HG03139 (cell line): ENCODE measurements around the gene SLC28A1.
"Not testable (repeated sequence)": the region's sequence is repeated elsewhere in the genome, so short reads cannot be mapped to it uniquely, and the experiment has no call there.

ENCODE experiments used
- ATAC-seq: cut with Tn5 transposase; IDR thresholded peaks from one replicate; pipeline ENCODE4 v1.9.1; 2021; ENCODE audit not compliant: unreplicated experiment

The SLC28A1 gene

DNA sequence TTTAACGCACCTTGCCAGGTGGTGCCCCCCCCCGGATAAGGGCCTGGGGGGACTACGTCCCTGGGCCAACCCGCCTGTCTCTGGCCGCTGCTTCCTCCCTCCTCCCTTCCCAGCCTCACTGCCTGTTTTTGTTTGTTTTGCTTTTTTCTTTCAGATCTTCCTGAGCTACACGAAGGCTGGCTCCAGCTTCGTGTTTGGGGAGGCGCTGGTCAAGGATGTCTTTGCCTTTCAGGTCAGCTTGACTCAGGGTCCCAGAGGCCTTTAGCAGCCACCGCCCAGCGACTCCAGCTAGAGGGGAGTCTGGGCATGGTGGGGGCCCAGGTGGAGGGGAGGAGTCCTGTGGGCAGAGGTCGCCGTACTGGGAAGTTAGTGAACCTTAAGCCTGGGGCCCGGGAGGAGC, 24.1 kb downstream of the SLC28A1 start:
- no peak for ATAC-seq

DNA sequence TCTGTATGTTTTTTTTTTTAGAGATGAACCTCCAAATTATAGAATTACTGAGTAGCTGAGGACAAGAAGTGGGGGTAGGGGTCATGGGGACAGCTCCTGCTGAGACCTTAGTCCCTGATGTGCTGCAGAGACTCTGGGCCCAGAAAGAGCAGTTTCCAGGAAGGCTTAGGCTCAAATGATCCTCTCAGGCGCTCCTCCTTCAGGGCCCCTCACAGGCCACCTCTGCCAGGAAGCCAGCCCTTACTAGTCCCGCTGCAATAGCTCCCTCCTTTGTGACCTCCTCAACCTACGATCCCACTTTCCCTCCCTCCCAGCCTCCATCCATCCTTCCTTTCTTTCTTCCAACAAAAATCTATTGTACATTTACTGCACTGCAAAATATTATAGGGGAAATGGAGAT, 24.6 kb downstream of the SLC28A1 start:
- ATAC-seq, result no peak

DNA sequence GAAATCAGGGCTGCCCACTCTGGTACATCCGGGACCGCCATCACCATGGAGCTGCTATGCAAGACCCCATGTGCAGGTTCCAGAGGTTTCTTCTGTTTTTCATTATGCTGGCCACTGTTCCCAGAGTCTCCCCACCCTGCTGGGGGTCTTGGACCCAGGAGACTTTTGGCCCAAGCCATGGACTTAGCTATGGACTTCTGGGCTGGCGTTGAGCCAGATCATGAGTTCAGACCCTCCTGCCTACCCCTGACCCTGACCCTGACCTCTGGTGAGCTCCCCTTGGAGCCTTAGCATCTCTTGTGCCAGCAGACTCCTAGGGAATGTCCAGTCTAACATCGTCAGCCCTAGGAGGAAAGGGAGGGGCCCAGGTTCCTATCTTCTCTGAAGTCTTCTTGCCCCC, 25.3 kb downstream of the SLC28A1 start:
- ATAC-seq, result no peak

DNA sequence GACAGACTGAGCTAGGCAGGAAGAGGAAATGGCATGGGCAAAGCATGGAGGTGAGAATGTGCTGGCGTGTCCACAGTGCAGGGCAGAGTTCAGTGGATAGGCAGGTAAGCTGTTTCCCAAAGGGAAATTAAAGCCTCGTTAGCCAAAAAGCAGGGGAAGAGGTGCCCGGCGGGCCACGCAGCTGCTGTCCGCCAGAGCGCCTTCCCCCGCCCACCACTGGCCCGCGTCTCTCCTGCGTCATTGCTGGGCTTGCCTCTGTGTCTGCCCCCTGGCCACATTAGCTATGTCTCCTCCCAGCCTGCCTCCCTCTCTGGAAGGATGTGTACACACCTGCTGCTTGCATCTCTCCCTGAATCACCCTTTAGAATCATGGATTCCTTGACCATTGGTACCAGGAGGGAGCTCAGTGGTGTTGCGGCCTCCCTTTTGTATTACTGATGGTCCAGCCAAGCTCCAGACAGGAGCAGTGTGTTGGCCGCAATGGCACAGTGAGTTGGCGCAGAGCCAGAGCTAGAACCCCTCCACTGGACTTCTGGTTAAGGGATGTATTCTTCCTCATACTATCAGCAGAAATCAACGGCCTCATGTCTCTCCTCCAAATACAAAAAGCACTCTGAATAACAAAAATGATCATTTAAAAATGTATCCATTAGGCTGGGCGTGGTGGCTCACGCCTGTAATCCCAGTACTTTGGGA, 26.6 kb downstream of the SLC28A1 start:
- ATAC-seq, result no peak

DNA sequence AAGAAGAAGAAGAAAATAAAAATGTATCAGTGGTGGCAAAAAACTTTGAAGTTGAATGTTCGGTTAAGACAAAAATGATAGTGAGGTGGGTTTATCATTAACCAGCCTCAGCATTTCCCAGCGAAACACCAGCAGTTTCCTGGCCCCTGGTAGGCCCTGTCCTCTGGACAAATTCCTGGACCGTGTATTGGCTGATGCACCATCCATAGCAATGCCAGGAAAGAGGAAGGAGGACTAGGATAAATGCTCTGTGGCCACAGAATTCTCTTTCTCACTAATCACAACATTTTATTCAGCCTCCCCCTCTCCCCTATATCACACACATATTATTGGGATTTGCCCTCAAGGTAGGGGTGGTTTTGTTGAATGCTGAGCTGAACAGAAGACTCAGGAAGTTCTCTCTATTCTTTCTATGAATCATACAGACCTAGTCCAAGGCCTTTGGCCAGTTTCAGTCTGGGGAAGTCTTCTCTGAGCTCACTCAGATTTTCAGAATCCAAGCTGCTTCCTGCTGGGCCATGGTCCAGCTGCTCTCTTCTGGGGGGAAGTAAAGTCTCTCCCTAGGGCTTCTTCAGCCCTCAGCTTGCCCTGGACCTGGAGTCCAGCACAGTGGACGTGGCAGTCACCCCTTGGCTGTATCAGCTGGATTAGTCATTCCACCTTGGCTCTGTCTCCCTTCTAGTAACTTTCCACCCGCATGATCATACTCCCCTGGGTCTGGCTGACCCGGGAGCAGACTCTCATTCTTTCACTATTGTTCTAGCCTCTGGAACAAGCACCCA, 27.6 kb downstream of the SLC28A1 start:
- ATAC-seq, result no peak

DNA sequence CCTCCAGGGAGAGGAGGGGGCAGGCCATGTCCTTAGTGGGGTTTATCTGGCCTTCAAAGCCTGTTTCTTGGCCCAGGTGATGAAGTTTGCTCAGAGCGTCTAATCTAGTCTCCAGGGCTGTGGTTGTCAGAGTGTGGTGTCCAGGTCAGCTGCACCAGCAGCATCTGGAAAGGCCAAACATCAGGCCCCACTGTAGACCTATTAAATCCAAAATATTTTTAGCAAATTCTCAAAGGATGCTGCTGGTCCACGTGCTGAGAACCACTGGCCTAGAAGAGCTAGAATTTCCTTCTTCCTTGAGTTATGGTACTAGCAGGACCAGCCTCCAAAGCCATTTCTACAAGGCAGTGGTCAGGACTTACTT, 28.9 kb downstream of the SLC28A1 start:
- no peak for ATAC-seq

DNA sequence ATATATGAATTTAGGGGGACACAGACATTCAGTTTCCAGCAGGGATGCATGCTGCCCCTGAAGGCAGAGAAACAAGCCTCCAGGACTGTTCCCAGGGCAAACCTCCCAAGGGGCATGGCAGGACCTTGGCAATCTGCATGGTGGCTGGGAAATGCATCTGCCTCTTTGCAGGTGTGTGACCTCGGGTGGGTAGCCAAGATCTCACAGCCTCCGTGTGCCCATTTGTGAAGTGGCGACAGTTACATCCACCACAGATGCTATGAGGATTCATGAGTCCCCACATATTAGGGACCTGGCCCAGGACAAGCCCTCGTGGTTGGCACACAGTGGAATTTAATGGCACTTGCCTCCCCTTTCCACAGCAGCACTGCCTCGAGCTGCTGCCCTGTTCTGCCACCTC, 29.9 kb downstream of the SLC28A1 start:
- no peak for ATAC-seq

DNA sequence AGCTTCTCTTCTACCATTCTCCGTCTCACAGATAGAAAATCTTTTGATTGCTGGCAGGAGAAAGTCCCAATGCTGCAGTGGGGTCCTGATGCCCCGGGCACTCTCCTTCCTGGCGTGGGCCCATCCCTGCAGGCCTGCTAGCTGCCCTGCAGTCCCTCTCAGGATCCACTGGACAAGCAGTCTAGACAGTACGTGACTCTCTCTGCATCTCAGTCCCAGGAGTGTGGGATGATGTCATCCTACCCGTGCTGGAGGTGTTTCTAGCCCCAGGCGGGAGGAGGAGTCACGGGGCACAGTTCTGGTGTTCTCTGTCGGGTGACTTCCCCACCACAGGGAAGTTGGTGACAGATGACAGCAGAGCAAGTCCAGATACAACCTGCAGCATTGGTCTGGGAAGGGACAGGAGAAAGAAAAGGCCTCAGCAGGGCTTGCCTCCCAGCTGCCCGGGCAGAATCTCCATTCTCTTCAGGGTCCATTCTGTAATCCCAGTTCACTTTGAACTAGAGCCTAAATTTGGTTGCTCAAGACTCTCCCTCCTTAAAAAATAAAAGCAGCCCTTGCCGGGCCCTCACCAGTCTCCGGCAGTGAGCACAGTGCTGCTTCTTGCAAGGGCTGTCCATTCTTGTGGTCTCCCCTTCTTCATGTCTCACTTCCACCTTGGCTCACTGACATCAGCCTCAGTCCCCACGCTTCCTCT, 30.6 kb downstream of the SLC28A1 start:
- ATAC-seq, result peak; percentile 98

DNA sequence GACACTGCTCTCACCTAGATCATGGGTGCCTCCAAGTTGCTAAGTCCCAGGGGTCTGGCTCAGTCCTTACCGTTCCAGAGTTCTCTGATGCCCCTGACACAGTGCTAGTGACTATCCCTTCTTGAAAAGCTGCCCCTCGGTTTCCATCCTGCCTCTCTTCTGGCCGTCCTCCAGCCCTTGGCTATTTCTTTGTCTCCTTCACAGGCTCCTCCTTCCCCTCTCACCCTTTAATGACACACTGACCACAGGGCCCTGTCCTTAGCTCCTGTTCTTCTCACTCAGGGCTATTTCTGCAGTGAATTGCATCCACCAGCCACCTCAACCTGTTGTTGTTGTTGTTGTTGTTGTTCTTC, 31.1 kb downstream of the SLC28A1 start:
- no peak for ATAC-seq

DNA sequence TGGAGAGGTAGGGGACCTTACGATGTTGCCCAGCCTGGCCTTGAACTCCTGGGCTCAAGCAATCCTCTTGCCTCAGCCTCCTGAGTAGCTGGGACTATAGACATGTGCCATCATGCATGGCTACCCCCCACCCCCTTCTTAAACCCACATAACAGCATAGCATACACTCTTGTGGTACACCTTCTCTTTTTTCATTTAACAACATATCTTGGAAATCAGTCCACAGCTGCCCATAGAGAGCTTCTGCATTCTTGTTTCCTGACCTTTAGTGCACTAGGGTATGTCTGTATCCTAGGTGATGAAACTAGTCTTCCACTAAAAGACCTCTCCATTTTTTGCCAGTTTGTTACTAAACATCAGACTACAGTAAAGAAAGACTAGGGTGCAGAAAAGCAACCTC, 33.0 kb downstream of the SLC28A1 start:
- no peak for ATAC-seq

DNA sequence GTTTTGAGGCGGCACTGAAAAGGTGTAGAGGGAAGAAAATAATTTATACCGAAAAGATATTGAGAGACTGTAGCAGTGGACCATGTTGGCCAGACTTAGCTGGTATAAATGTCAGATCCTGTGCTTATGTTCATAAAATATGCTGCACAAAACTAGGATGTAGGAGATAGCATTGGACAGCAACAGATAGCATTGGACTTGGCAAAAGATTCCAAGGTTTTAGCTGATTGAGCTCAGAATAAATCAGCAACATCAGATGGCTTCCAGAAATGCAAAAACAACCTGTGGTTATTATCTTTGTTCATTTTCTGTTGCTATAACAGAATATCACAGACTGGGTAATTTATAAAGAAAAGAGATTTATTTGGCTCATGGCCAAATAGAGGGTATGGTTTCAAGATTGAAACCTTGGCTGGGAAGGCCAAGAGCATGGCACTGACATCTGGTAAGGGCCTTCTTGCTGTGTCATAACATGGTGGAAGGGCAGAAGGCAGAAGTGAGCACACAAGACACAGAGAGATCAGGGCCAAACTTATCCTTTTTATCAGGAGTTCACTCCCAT, 34.7 kb downstream of the SLC28A1 start:
- no peak for ATAC-seq

DNA sequence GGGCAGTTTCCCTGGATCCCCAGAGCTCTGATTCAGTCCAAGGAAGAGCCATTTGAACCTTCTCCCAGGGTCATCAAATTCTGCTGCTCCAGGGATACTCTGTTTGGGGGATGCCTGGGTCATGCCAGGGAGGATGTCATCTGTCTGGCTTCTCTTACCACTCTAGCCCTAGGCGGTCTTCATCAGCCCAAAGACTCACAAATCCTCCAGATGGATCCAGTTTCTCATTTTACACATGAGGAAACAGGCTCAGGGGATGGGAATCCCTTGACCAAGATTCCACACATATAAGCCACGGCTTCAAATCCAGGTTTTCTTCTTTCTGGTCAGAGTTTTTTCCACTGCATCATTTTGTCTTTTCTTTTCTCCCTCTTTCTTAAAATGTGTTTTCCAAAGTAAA, 36.7 kb downstream of the SLC28A1 start:
- no peak for ATAC-seq

DNA sequence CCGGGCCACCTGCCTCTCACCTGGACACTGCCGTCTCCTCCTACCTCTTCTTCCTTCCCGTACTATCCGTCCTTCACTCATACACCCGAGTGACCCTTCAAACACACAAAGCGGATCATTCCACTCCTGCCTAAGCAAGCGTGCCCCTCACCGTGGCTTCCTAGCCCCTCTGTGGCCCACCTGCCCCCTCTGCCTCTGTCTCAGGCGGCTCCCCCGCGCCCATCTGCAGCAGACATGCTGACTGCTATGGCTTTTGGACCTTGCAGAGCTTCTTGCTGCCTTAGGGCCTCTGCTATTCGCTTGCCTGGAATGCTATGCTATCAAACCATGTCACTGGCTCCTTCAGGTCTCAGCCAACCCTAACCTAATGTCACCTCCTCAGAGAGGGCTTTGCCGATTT, 38.1 kb downstream of the SLC28A1 start:
- no peak for ATAC-seq

DNA sequence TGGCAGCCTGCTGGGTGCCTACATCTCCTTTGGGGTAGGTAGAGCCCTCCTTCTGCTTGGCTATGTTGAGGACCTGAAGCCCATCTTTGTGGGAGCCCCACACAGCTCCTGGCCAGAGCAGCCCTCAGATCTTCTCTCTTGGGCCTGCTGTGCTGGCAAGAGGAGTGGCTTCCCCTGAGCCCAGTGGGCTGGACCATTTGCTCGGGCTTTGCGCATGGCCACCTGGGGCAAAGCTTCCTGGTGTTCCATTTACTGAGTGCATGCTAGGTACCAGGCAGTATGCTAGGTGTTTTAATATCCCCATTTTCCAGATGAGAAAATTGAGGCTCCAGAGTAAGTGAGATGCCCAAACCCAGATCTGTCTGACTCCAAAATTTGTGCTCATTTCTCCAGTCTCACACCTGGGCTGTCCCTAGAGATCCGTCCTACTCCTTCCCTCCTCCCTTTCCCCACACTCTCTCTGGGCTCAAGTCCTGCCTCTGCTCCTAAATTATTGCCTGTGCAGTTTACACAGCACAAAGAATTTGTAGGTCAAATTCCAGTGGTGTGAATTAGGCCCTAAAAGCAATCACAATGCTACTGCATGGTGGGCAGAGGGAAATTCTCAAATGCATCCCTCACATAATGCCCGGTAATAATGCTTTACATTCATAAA, 39.7 kb downstream of the SLC28A1 start:
- ATAC-seq, result no peak

DNA sequence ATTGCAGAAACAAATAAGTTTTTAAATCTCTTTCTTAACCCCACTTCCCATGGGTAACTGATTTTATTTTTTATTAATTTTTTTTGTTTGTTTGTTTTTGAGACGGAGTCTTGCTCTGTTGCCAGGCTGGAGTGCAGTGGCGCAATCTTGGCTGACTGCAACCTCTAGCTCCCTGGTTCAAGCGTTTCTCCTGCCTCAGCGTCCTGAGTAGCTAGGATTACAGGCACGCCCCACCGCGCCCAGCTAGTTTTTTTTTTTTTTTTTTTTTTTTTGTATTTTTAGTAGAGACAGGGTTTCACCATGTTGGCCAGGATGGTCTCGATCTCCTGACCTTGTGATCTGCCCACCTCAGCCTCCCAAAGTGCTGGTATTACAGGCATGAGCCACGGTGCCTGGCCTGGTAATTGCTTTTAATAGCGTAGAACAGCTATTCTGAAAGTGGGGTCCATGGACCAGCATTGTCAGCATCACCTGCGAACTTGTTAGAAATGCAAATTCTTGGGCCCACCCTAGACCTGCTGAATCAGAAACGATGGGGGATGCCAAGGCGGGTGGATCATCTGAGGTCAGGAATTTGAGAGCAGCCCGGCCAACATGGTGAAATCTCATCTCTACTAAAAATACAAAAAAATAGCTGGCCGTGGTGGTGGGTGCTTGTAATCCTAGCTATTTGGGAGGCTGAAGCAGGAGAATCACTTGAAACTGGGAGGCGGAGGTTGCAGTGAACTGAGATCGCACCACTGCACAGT, 40.5 kb downstream of the SLC28A1 start:
- ATAC-seq, result not testable (repeated sequence)

DNA sequence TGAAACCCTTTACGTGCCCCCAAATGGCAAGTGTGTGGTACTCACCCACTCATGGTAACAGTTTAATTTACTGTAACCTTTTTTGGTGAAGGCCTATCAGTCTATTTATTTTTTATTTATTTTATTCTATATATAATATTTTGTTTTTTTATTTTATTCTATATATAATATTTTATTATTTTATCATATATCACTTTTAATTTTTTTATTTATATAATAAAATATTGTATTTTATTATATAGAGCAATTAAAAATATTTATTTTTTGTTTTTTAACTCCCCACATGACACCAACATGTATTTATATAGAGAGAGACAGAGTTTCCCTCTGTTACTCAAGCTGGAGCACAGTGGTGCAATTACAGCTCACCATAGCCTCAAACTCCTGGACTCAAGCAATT, 41.4 kb downstream of the SLC28A1 start:
- no peak for ATAC-seq

DNA sequence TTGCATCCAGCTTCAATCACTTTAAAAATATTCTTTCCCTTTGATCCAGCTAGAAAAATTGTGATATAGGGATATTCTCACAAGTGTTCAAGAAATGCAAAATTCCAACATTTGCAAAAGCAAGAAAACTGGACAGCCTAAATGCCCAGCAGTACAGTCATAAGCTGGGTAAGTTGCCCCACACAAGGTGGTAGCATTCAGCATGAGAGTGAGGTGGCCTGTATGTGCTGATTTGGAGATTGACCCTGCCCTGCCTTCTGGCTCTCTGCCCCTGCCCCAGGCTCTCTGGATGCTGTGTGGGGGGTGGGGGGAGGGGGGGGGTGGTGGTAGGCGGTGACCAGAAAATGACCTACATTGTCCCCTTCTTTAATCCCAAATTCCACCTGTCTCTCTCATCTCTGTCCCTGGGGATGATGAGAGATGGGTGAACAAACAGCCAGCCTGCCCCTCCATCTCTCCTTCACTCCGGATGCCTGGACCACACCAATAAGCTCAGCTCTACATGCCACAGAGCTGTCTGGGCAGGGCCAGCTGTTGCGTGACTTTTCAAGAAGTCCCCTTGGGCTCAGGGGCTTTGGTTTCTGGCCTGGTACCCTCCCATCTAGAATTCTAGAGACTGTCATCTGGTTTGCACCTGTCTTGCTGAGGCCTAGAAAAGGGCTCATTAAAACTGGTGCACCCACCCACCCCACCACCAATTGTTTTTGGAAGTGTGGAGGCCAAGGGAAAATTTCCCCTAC, 42.2 kb downstream of the SLC28A1 start:
- ATAC-seq, result no peak

DNA sequence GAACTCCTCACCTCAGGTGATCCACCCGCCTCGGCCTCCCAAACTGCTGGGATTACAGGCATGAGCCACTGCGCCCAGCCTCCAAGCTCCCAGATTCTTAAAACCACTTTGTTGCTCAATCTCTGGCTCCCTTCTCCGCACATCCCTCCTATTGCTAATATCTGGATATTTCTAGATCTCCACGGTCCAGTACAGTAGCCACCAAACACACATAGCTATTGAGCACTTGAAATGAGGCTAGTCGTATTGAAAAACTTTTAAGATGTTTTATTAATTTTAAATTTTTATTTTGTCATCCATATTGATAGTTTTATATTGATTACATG, 44.3 kb downstream of the SLC28A1 start:
- ATAC-seq, result no peak

DNA sequence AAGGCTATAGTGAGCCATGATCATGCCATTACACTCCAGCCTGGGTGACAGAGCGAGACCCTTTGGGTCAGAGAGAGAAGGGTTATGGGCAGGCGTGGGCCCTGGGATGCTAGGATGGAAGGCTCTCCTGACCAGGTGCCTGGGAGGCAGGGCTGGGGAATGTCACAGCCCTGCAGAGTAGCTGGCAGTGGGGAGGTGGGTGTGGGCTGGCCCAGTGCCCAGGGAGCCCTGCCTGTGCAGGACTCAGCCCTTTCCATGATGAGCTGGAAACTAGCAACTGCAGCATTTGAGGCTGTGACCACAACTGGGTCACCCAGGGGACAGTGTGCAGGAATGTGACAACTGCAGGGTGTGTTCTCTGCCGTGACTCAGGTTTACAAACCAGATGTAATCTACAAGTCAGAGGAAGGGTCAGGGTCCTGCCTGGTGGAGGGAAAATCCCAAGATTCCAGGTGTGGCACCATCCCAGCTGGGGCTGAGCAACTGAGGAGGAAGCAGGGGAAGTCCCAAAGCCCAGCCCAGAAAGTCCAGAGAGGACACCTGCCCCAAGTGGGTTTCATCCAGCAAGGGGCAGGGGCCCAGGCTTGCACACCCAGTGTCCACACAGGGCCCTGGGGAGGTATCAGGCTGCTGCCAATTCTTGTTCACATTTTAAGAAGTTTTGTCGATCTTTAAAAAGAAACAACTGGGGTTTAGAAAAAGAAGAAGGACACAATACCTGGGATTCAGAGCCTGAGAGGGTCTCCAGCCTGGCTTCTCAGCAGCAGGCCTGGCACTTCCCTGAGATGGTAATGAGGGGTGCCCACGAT, 45.5 kb downstream of the SLC28A1 start:
- no peak for ATAC-seq
